T-helper 1 cell treated with Interleukin-12 subunit alpha and Interleukin-12 subunit beta and Interleukin-4 antibody, amounts not matched to agents 30 μg/mL and 1 μg/mL, for 36 hours (primary cell): Measurements from ENCODE around the gene MINK1.

Experiments used
- H3K27ac Mint-ChIP-seq: one replicate; pipeline ENCODE4 v1.8.0; 2021; ENCODE audit warnings: mild to moderate bottlenecking, mixed read lengths
- H3K27me3 Mint-ChIP-seq: one replicate; pipeline ENCODE4 v1.8.0; 2021; ENCODE audit warnings: low read depth, mixed read lengths
- H3K36me3 Mint-ChIP-seq: one replicate; pipeline ENCODE4 v1.8.0; 2021; ENCODE audit warnings: low read depth, mixed read lengths
- H3K4me1 Mint-ChIP-seq: one replicate; pipeline ENCODE4 v1.8.0; 2021; ENCODE audit warnings: low read depth, mixed read lengths
- H3K4me3 Mint-ChIP-seq: one replicate; pipeline ENCODE4 v1.8.0; 2021; ENCODE audit warnings: mild to moderate bottlenecking, moderate library complexity, mixed read lengths
- H3K9me3 Mint-ChIP-seq: one replicate; pipeline ENCODE4 v1.8.0; 2021; ENCODE audit warnings: mixed read lengths

MINK1 gene

DNA sequence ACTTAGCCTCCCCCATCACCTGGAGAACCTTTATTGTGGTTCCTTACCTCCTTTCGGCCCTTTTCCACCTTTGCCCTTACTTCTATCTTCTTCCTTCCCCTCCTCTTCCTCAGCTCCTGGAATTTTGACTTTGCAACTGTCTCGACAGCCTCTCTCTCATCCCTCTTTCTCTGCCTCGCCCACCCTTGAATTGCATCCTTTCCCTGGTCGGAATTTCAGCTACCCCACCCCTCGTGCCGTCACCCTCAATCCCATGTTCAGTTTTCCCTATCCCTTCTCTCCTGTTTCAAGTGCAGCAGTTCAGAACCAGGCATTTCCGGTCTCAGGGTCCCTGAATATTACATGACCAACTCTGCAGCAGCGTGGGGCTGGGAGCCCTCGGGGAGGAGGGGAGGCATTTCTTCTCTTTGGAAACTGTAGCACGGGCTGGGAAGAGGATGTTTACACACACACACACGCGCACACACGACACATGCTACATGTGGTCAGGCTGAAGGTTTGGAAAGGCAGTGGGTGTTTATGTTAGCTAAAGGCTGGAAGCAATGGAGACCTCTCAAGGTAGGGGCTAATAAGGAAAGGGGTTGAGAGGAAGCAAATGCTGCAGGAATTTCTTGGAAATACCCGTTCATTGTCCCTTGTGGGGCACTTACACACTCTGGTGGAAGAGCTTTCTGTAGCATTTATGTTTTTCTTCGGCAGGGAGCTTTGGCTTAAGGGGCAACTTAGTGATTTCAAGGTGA, 971 bp downstream of the MINK1 start:
- Mint-ChIP-seq H3K4me1 (peaks cover 30% of the 10 kb centered on the region), H3K9me3 (no peaks in the 10 kb centered on the region), H3K27me3 (no peaks in the 10 kb centered on the region), H3K36me3 (peaks cover 7% of the 10 kb centered on the region), H3K4me3 (peak overlapping the region; percentile 91), H3K27ac (peak overlapping the region; percentile 92)

GRCh38 chr17:4834681-4835020, 1.5 kb downstream of the MINK1 start:
- peak overlapping the region; percentile 91 for H3K4me3 Mint-ChIP-seq
- no peaks in the 10 kb centered on the region for H3K9me3 Mint-ChIP-seq
- peaks cover 35% of the 10 kb centered on the region for H3K4me1 Mint-ChIP-seq
- no peaks in the 10 kb centered on the region for H3K27me3 Mint-ChIP-seq
- H3K27ac Mint-ChIP-seq = peak overlapping the region; percentile 92
- H3K36me3 Mint-ChIP-seq = peaks cover 10% of the 10 kb centered on the region

DNA sequence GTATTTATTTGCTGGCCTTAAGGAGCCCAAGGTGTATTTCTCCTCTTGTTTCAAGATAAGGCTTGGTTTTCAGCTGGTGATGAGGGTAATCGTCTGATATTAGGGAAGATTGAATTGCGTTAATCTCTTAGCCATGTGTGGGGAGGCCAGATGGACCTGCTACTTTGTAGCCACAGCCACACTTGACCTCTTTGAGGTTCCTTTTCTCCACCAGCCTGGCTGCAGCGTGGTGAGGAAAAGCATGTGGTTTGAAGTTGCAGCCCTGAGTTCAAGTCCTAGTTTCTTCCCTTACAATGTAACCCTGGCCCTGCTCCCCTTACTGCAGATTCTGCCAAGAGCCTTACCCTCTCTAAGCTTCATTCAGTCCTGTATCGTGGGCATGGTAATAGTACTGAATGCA, 3.1 kb downstream of the MINK1 start:
- Mint-ChIP-seq H3K4me3 (peak overlapping the region; percentile 91), H3K27ac (peak overlapping the region; percentile 92), H3K9me3 (no peaks in the 10 kb centered on the region), H3K36me3 (peaks cover 10% of the 10 kb centered on the region), H3K27me3 (no peaks in the 10 kb centered on the region), H3K4me1 (peaks cover 50% of the 10 kb centered on the region)

DNA sequence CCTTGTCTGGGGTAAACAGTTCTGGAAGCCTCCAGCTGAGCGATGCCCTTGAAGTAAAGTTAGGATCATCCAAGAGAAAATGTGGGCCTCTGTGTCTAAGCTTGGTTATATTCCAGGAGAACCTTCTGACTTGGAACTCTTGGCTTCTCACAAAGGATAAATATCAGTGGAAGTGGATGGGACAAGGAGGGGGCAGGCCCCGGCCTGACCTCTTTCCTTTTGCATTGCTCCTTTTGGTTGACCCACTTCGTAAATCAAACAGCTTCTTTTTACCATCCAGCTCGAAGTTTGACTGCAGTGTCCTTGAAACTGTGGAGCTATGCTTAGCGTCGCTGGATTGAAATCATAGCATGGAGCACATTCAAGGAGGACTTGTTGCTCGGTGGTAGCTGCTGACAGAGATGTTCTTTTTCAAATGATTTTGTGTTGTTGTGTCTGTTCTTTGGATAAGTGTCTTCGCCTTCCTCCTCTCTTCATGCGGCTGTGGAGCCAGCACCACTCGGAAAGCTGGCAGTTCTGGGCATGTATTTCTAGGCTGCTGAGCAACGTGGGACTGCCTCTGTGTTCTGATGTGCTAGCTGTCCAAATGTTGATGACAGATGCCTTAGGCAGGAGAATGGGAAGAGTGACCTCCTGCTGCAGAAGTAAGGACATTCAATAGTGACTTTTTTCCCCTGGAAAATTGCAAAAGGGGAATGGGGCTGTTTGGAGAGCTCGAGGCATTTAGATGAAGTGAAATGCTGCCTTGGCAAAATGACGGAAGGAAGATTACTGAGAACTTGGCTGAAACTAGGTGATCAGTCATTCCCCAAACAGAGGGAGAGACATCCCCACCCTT, 4.5 kb downstream of the MINK1 start:
- H3K36me3 Mint-ChIP-seq = peaks cover 10% of the 10 kb centered on the region
- no peaks in the 10 kb centered on the region for H3K9me3 Mint-ChIP-seq
- peaks cover 59% of the 10 kb centered on the region for H3K4me1 Mint-ChIP-seq
- no peaks in the 10 kb centered on the region for H3K27me3 Mint-ChIP-seq
- no peak overlapping the region for H3K4me3 Mint-ChIP-seq
- no peak overlapping the region for H3K27ac Mint-ChIP-seq

GRCh38 chr17:4838309-4838785, 5.2 kb downstream of the MINK1 start:
- Mint-ChIP-seq H3K27ac (no peak overlapping the region), H3K4me3 (no peak overlapping the region), H3K9me3 (no peaks in the 10 kb centered on the region), H3K4me1 (peaks cover 59% of the 10 kb centered on the region), H3K27me3 (no peaks in the 10 kb centered on the region), H3K36me3 (peaks cover 10% of the 10 kb centered on the region)

DNA sequence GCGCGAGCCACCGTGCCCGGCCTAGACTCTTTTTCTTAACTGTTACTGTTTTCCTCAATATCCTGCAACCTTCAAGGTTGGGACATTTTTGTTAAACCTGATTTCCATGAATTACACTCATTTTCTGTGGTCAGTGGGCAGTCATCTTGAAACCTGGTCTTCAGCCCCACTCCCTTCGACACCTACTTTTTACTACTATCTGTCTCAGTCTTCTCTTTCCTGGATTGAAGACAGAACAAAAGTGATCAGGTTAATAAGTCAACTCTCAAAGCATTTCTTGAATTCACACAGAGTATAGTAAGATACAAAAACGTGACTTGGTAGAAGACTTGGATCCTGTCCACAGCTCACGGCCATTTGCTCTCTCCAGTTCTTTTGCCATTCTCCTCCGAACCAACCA, 6.1 kb downstream of the MINK1 start:
- Mint-ChIP-seq H3K27ac (no peak overlapping the region), H3K36me3 (peaks cover 8% of the 10 kb centered on the region), H3K4me1 (peaks cover 53% of the 10 kb centered on the region), H3K9me3 (no peaks in the 10 kb centered on the region), H3K27me3 (no peaks in the 10 kb centered on the region), H3K4me3 (no peak overlapping the region)

GRCh38 chr17:4839965-4840892, 7.1 kb downstream of the MINK1 start:
- H3K4me1 Mint-ChIP-seq = peaks cover 46% of the 10 kb centered on the region
- no peaks in the 10 kb centered on the region for H3K9me3 Mint-ChIP-seq

DNA sequence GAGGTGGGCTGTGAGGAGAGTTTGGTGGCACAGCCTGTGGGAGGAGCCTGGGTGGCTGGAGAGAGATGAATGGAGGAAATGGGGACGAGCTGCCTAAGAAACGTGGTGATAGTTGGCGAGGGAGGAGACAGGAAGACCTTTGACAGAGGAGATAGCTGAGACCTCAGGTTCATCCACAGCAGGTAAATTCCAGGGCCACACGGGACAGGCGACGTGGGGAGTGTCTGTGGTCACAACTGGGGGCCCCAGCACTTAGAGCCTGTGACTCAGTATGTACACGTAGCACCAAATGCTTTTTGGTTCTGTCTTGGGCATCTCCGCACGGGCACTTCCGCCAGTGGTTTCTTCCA, 7.7 kb downstream of the MINK1 start:
- H3K9me3 Mint-ChIP-seq = no peaks in the 10 kb centered on the region
- H3K36me3 Mint-ChIP-seq = peaks cover 12% of the 10 kb centered on the region
- H3K27ac Mint-ChIP-seq = peak overlapping the region; percentile 73
- peaks cover 43% of the 10 kb centered on the region for H3K4me1 Mint-ChIP-seq
- no peaks in the 10 kb centered on the region for H3K27me3 Mint-ChIP-seq
- H3K4me3 Mint-ChIP-seq = peak overlapping the region; percentile 48

More at GRCh38 chr17:4839965-4840892, 7.1 kb downstream of the MINK1 start:
- no peaks in the 10 kb centered on the region for H3K27me3 Mint-ChIP-seq
- peaks cover 10% of the 10 kb centered on the region for H3K36me3 Mint-ChIP-seq
- H3K4me3 Mint-ChIP-seq = peak overlapping the region; percentile 48
- peak overlapping the region; percentile 73 for H3K27ac Mint-ChIP-seq

DNA sequence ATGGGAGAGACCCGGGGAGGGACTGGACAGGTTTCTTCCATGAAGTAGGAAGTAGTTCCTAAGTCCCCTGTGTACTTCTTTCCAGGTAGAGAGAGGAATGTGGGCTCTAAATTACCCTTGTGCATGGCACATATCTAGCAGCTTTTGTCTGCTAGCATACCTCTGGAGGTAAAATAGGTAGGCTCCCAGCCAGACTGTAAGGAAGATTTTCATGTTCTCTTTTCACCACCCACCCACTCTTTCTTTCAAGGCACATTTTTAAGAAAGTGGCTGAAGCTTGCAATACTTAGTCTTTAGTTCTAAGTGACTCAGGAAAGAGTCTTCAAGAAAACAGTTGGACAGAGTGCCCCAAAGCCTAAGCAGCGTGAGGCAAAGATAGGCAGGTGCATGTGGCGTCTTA, 9.2 kb downstream of the MINK1 start:
- Mint-ChIP-seq H3K36me3 (peaks cover 14% of the 10 kb centered on the region), H3K4me3 (no peak overlapping the region), H3K9me3 (no peaks in the 10 kb centered on the region), H3K27me3 (no peaks in the 10 kb centered on the region), H3K4me1 (peaks cover 36% of the 10 kb centered on the region), H3K27ac (no peak overlapping the region)

DNA sequence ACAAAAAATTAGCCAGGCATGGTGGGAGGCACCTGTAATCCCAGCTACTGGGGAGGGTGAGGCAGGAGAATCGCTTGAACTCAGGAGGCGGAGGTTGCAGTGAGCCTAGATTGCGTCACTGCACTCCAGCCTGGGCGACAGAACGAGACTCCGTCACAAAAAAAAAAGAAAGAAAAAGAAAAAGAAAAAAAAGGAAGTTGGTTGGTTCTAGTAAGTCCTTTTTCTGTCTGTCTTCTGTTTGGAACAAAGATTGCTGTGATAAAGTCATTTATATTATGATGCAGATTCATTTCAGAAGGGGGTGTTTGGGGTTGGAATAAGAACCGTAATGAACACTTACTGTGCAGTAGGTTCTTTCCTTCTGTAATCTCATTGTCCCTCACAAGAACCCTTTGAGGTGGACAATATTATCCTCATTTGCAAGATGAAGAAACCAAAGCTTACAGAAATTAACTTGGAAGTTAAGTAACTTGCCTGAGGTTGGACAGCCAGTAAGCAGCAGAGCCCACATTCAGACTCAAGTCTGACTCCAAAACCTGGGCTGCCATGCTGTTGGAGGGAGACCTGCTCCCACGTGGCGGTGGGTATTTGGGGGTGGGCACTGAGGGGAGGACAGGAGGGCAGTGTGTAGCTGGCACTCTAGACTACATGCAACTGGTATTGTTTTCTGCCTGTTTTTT, 10.3 kb downstream of the MINK1 start:
- H3K27me3 Mint-ChIP-seq = no peaks in the 10 kb centered on the region
- H3K4me1 Mint-ChIP-seq = peaks cover 34% of the 10 kb centered on the region
- H3K36me3 Mint-ChIP-seq = peaks cover 11% of the 10 kb centered on the region
- H3K4me3 Mint-ChIP-seq = no peak overlapping the region
- H3K9me3 Mint-ChIP-seq = no peaks in the 10 kb centered on the region
- no peak overlapping the region for H3K27ac Mint-ChIP-seq

DNA sequence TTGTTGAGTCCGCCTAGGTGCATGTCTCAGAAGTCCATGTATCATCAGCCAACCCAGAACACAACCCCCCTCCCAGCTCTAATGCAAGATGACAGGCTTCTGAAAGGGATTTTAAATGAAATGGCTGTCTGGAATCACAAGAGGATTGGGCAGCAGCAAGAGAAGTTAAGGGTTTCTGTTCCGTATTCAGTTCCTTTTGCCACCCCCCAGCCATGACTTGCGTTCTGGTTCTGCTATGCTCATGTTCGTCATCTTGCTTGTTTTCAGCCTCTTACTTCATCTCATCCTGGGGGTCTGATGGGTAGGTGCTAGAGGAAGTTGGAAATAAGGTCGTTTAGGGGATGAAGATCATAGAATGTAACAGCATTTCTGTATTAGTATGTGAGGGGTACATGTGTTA, 12.0 kb downstream of the MINK1 start:
- no peak overlapping the region for H3K27ac Mint-ChIP-seq
- peaks cover 9% of the 10 kb centered on the region for H3K36me3 Mint-ChIP-seq
- no peak overlapping the region for H3K4me3 Mint-ChIP-seq
- peaks cover 27% of the 10 kb centered on the region for H3K4me1 Mint-ChIP-seq
- no peaks in the 10 kb centered on the region for H3K9me3 Mint-ChIP-seq
- H3K27me3 Mint-ChIP-seq = no peaks in the 10 kb centered on the region

GRCh38 chr17:4846635-4847390, 13.7 kb downstream of the MINK1 start:
- H3K4me1 Mint-ChIP-seq = peaks cover 20% of the 10 kb centered on the region
- H3K27me3 Mint-ChIP-seq = no peaks in the 10 kb centered on the region
- peaks cover 13% of the 10 kb centered on the region for H3K36me3 Mint-ChIP-seq
- H3K4me3 Mint-ChIP-seq = no peak overlapping the region
- peaks cover under 1% of the 10 kb centered on the region for H3K9me3 Mint-ChIP-seq
- no peak overlapping the region for H3K27ac Mint-ChIP-seq

GRCh38 chr17:4849011-4849536, 15.9 kb downstream of the MINK1 start:
- Mint-ChIP-seq H3K27me3 (no peaks in the 10 kb centered on the region), H3K9me3 (peaks cover 7% of the 10 kb centered on the region), H3K4me3 (no peak overlapping the region), H3K36me3 (peaks cover 25% of the 10 kb centered on the region), H3K4me1 (peaks cover 21% of the 10 kb centered on the region), H3K27ac (no peak overlapping the region)
